HepG2 (cell line): ENCODE data around the gene DAPK3. TPM values are rescaled to one million over a fixed set of nuclear protein-coding genes. Genes with fewer than 3 reads are reported as not detected.

Experiments
- HOXA3 ChIP-seq: sonication (generic); formaldehyde crosslinking; IDR thresholded peaks from 2 replicates; pipeline ENCODE4 v1.5.0; 2020; ENCODE audit warnings: missing genetic modification reagents
- MXD4 ChIP-seq: IDR thresholded peaks from 2 replicates; pipeline ENCODE4 v1.6.1; 2016; ENCODE audit warnings: mild to moderate bottlenecking, missing biosample characterization, missing genetic modification reagents
- SMYD3 ChIP-seq: sonication (generic); formaldehyde crosslinking; IDR thresholded peaks from 2 replicates; pipeline ENCODE4 v1.8.1; 2023; ENCODE audit warnings: mild to moderate bottlenecking, missing genetic modification reagents
- ZBTB33 ChIP-seq: sonication (generic); formaldehyde crosslinking; IDR thresholded peaks from 2 replicates; pipeline ENCODE4 v1.4.0; 2020; ENCODE audit warnings: missing genetic modification reagents
- ZBTB38 ChIP-seq: sonication (generic); formaldehyde crosslinking; IDR thresholded peaks from 2 replicates; pipeline ENCODE4 v1.5.1; 2020; ENCODE audit warnings: mild to moderate bottlenecking, missing genetic modification reagents
- ZNF180 ChIP-seq: sonication (generic); formaldehyde crosslinking; IDR thresholded peaks from 2 replicates; pipeline ENCODE4 v1.4.0; 2020; ENCODE audit warnings: low read depth, missing genetic modification reagents, borderline replicate concordance
- ZNF407 ChIP-seq: sonication (generic); formaldehyde crosslinking; IDR thresholded peaks from one replicate; pipeline ENCODE4 v1.5.1; 2020; ENCODE audit warnings: mild to moderate bottlenecking, missing genetic modification reagents; ENCODE audit errors: not compliant biosample characterization
- ZNF768 ChIP-seq: sonication (generic); formaldehyde crosslinking; IDR thresholded peaks from 2 replicates; pipeline ENCODE4 v1.4.0; 2020; ENCODE audit warnings: missing genetic modification reagents
- ZNF773 ChIP-seq: sonication (generic); formaldehyde crosslinking; IDR thresholded peaks from 2 replicates; pipeline ENCODE4 v1.4.0; 2020; ENCODE audit warnings: missing genetic modification reagents, borderline replicate concordance
- polyA plus RNA-seq, 8 experiments: library from polyadenylated mRNA; depleted of rRNA in 3 of 8; stranded (reverse) in 7 of 8; unstranded in 1 of 8; fragments of >200 nt; fragmentation: Illumina TruSeq in 4 of 8; extraction: Trizol in 4 of 8; gene quantifications; 2 replicates each; pipeline versions ENCODE4 v1.2.1 to v1.2.3, GENCODE V29; 2011 to 2016; ENCODE audit warnings: low read depth in 4 of 8, missing spikeins in 1 of 8, mixed read lengths in 1 of 8; ENCODE audit not compliant: insufficient read depth in 1 of 8
- total RNA-seq, 5 experiments: library from RNA; depleted of rRNA; stranded (reverse); fragments of >200 nt; fragmentation: Illumina TruSeq; extraction: Trizol; gene quantifications; 2 replicates each; pipeline ENCODE4 v1.2.3, GENCODE V29; 2016; ENCODE audit warnings: low read depth in 1 of 5
- TF ChIP-seq, protein P1 (sequence below): sonication (generic); formaldehyde crosslinking; IDR thresholded peaks from 2 replicates; pipeline ENCODE4 v1.4.0; 2020; ENCODE audit warnings: missing genetic modification reagents
- TF ChIP-seq, protein P2 (sequence below): sonication (generic); formaldehyde crosslinking; IDR thresholded peaks from 2 replicates; pipeline ENCODE4 v1.4.0; 2020; ENCODE audit warnings: mild to moderate bottlenecking, low read depth, missing genetic modification reagents
- TF ChIP-seq, protein P3 (sequence below): sonication (generic); formaldehyde crosslinking; IDR thresholded peaks from 2 replicates; pipeline ENCODE4 v1.4.0; 2020; ENCODE audit warnings: missing genetic modification reagents

DAPK3 gene
- total and polyA plus RNA-seq, 2 of the 13 experiments (the other 11 are each of a cell fraction or from before 2014, with no cell fraction given): 30.5 to 37.3 TPM

- TF ChIP-seq ZBTB33 (CRISPR knock-in tag): peak; percentile 52; the same call in 1 of the 2 replicates
- TF ChIP-seq ZBTB38 (CRISPR knock-in tag): peak; percentile 74; the same call in 1 of the 2 replicates
- TF ChIP-seq ZNF180 (CRISPR knock-in tag): no peak
- TF ChIP-seq, protein P1, sequence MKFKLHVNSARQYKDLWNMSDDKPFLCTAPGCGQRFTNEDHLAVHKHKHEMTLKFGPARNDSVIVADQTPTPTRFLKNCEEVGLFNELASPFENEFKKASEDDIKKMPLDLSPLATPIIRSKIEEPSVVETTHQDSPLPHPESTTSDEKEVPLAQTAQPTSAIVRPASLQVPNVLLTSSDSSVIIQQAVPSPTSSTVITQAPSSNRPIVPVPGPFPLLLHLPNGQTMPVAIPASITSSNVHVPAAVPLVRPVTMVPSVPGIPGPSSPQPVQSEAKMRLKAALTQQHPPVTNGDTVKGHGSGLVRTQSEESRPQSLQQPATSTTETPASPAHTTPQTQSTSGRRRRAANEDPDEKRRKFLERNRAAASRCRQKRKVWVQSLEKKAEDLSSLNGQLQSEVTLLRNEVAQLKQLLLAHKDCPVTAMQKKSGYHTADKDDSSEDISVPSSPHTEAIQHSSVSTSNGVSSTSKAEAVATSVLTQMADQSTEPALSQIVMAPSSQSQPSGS (CRISPR knock-in tag): no peak
- no peak for TF ChIP-seq MXD4 (CRISPR knock-in tag)
- no peak for TF ChIP-seq SMYD3
- no peak for TF ChIP-seq ZNF773 (CRISPR knock-in tag)
- TF ChIP-seq HOXA3: 0 out of 2 replicates have a peak, but pooled peaks have one; percentile 27
- TF ChIP-seq, protein P2, sequence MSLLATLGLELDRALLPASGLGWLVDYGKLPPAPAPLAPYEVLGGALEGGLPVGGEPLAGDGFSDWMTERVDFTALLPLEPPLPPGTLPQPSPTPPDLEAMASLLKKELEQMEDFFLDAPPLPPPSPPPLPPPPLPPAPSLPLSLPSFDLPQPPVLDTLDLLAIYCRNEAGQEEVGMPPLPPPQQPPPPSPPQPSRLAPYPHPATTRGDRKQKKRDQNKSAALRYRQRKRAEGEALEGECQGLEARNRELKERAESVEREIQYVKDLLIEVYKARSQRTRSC: no peak
- peak; percentile 17; the same call in 1 of the 2 replicates for TF ChIP-seq ZNF768
- no peak for TF ChIP-seq ZNF407 (CRISPR knock-in tag)
- TF ChIP-seq, protein P3, sequence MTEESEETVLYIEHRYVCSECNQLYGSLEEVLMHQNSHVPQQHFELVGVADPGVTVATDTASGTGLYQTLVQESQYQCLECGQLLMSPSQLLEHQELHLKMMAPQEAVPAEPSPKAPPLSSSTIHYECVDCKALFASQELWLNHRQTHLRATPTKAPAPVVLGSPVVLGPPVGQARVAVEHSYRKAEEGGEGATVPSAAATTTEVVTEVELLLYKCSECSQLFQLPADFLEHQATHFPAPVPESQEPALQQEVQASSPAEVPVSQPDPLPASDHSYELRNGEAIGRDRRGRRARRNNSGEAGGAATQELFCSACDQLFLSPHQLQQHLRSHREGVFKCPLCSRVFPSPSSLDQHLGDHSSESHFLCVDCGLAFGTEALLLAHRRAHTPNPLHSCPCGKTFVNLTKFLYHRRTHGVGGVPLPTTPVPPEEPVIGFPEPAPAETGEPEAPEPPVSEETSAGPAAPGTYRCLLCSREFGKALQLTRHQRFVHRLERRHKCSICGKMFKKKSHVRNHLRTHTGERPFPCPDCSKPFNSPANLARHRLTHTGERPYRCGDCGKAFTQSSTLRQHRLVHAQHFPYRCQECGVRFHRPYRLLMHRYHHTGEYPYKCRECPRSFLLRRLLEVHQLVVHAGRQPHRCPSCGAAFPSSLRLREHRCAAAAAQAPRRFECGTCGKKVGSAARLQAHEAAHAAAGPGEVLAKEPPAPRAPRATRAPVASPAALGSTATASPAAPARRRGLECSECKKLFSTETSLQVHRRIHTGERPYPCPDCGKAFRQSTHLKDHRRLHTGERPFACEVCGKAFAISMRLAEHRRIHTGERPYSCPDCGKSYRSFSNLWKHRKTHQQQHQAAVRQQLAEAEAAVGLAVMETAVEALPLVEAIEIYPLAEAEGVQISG: 0 out of 2 replicates have a peak, but pooled peaks have one; percentile 9
Measured at GRCh38 chr19:3977242-3978143, 6.6 kb upstream of the DAPK3 start (continued).
